SK-N-SH (cell line): ENCODE measurements around the gene HDAC7. TPM values are rescaled to one million over a fixed set of nuclear protein-coding genes. Genes with fewer than 3 reads are reported as not detected.

Experiments
- CTCF ChIA-PET: fragments of 300-600, 350-600 bp; formaldehyde crosslinking; extraction: SDS; loops from one replicate; lab custom pipeline; 2021; lab: Yijun Ruan, JAX
- POLR2A ChIA-PET: fragments of 350-600 bp; sonication (Branson Sonifier 250); formaldehyde crosslinking; extraction: SDS; loops from one replicate; lab custom pipeline; 2020; ENCODE audit warnings: antibody characterized with exemption, inconsistent platforms; lab: Yijun Ruan, JAX
- DNase-seq: peaks from one replicate; pipeline ENCODE4 v3.0.0; 2012
- H2AFZ ChIP-seq: fragments of 200-600 bp; sonication (generic); 2 replicates; pipeline ENCODE4 v1.8.1; 2016; ENCODE audit warnings: antibody characterized with exemption, mild to moderate bottlenecking, low read depth
- H3F3A ChIP-seq: fragments of 200-600 bp; sonication (generic); replicated peaks from 2 replicates; pipeline ENCODE3; 2016; ENCODE audit warnings: antibody characterized with exemption, mild to moderate bottlenecking; ENCODE audit not compliant: insufficient read depth
- H3K27ac ChIP-seq, 2 experiments: fragments of 200-500 bp in 1 of 2; fragments of 200-600 bp in 1 of 2; sonication (Bioruptor generic) in 1 of 2; sonication (generic), shearing (Covaris generic) in 1 of 2; 2 replicates each; pipeline versions ENCODE4 v1.5.1 to v1.6.1; 2014 to 2016; ENCODE audit warnings: low read depth in 2 of 2, inconsistent platforms in 1 of 2, low read length in 1 of 2, mild to moderate bottlenecking in 1 of 2, mixed read lengths in 1 of 2
- H3K27me3 ChIP-seq: fragments of 200-600 bp; sonication (generic), shearing (Covaris generic); 2 replicates; pipeline ENCODE4 v1.6.1; 2016; ENCODE audit warnings: mixed run types; ENCODE audit not compliant: insufficient read depth
- H3K36me3 ChIP-seq, 2 experiments: fragments of 200-500 bp in 1 of 2; fragments of 200-600 bp in 1 of 2; sonication (Bioruptor generic) in 1 of 2; sonication (generic) in 1 of 2; replicated peaks in 1 of 2; 2 replicates each; pipeline versions ENCODE3 to v1.5.1; 2014 to 2016; ENCODE audit warnings: low read length in 1 of 2, mild to moderate bottlenecking in 1 of 2; ENCODE audit not compliant: insufficient read depth in 2 of 2, control insufficient read depth in 1 of 2
- H3K4me1 ChIP-seq, 2 experiments: fragments of 200-500 bp in 1 of 2; fragments of 200-600 bp in 1 of 2; sonication (Bioruptor generic) in 1 of 2; sonication (generic), shearing (Covaris generic) in 1 of 2; 2 replicates each; pipeline versions ENCODE4 v1.5.1 to v1.6.1; 2014 to 2016; ENCODE audit warnings: low read depth in 1 of 2, low read length in 1 of 2, mixed run types in 1 of 2; ENCODE audit not compliant: insufficient read depth in 2 of 2, control insufficient read depth in 1 of 2
- H3K4me2 ChIP-seq: fragments of 200-600 bp; sonication (generic), shearing (Covaris generic); 2 replicates; pipeline ENCODE4 v1.6.1; 2017; ENCODE audit warnings: mixed run types
- H3K4me3 ChIP-seq, 2 experiments: fragments of 200-500 bp in 1 of 2; fragments of 200-600 bp in 1 of 2; sonication (Bioruptor generic) in 1 of 2; sonication (generic), shearing (Covaris generic) in 1 of 2; 2 replicates each; pipeline versions ENCODE4 v1.5.1 to v1.8.1; 2014 to 2016; ENCODE audit warnings: low read depth in 2 of 2, inconsistent platforms in 1 of 2, low read length in 1 of 2, mild to moderate bottlenecking in 1 of 2, mixed read lengths in 1 of 2, moderate library complexity in 1 of 2
- H3K79me2 ChIP-seq: fragments of 200-600 bp; sonication (generic); 2 replicates; pipeline ENCODE4 v1.8.1; 2017; ENCODE audit warnings: mild to moderate bottlenecking; ENCODE audit not compliant: insufficient read depth
- H3K9ac ChIP-seq: fragments of 200-600 bp; sonication (generic); 2 replicates; pipeline ENCODE4 v1.6.1; 2017; ENCODE audit warnings: mixed run types
- H3K9me2 ChIP-seq: fragments of 200-600 bp; sonication (generic); 2 replicates; pipeline ENCODE4 v1.6.1; 2017; ENCODE audit warnings: mixed run types
- H3K9me3 ChIP-seq: fragments of 200-600 bp; sonication (generic); 2 replicates; pipeline ENCODE4 v1.6.1; 2017; ENCODE audit warnings: mixed run types, mild to moderate bottlenecking, moderate library complexity
- H4K20me1 ChIP-seq: fragments of 200-600 bp; sonication (generic); 2 replicates; pipeline ENCODE4 v1.6.1; 2017; ENCODE audit warnings: mild to moderate bottlenecking, mixed run types; ENCODE audit not compliant: insufficient read depth
- CTCF ChIP-seq: fragments of 200-600 bp; sonication (generic); IDR thresholded peaks from 2 replicates; pipeline ENCODE4 v1.6.1; 2017; ENCODE audit warnings: antibody characterized with exemption, mild to moderate bottlenecking, moderate library complexity
- ELF1 ChIP-seq: IDR thresholded peaks from 2 replicates; pipeline ENCODE4 v1.4.0; 2012
- EZH2phosphoT487 ChIP-seq: fragments of 200-600 bp; sonication (generic); IDR thresholded peaks from 2 replicates; pipeline ENCODE4 v1.6.1; 2017; ENCODE audit warnings: low read depth, mixed run types, mild to moderate bottlenecking, antibody characterized with exemption, moderate library complexity, borderline replicate concordance
- FOXM1 ChIP-seq: IDR thresholded peaks from 2 replicates; pipeline ENCODE4 v1.4.0; 2012; ENCODE audit warnings: low read depth, mild to moderate bottlenecking
- GATA2 ChIP-seq: sonication (generic); formaldehyde crosslinking; IDR thresholded peaks from 2 replicates; pipeline ENCODE4 v1.5.0; 2020; ENCODE audit warnings: mild to moderate bottlenecking, missing genetic modification reagents
- IRF3 ChIP-seq: fragments of 150-350 bp; IDR thresholded peaks from 2 replicates; pipeline ENCODE4 v1.6.1; 2016; ENCODE audit warnings: mild to moderate bottlenecking, low read depth, low read length
- JUND ChIP-seq: IDR thresholded peaks from 2 replicates; pipeline ENCODE4 v1.4.0; 2012
- MEF2A ChIP-seq: IDR thresholded peaks from 2 replicates; pipeline ENCODE4 v1.4.0; 2012; ENCODE audit warnings: low read depth, borderline replicate concordance
- MXI1 ChIP-seq: IDR thresholded peaks from 2 replicates; pipeline ENCODE4 v1.6.1; 2012; ENCODE audit warnings: mild to moderate bottlenecking, low read depth, low read length, improper control_type of control experiment
- NFIC ChIP-seq: IDR thresholded peaks from 2 replicates; pipeline ENCODE4 v1.4.0; 2012; ENCODE audit warnings: borderline replicate concordance
- PBX3 ChIP-seq: IDR thresholded peaks from 2 replicates; pipeline ENCODE4; 2012
- RAD21 ChIP-seq: IDR thresholded peaks from 2 replicates; pipeline ENCODE4 v1.6.1; 2012; ENCODE audit warnings: mild to moderate bottlenecking, low read length
- RCOR1 ChIP-seq: fragments of 150-350 bp; IDR thresholded peaks from 2 replicates; pipeline ENCODE4 v1.6.1; 2017; ENCODE audit warnings: antibody characterized with exemption, low read length
- REST ChIP-seq: IDR thresholded peaks from 2 replicates; pipeline ENCODE4 v1.6.1; 2012; ENCODE audit warnings: mild to moderate bottlenecking, low read depth, low read length, moderate library complexity
- RFX5 ChIP-seq: IDR thresholded peaks from 2 replicates; pipeline ENCODE4 v1.6.1; 2012; ENCODE audit warnings: mild to moderate bottlenecking, improper control_type of control experiment, low read length
- SIN3A ChIP-seq: IDR thresholded peaks from 2 replicates; pipeline ENCODE4 v1.6.1; 2012; ENCODE audit warnings: low read depth, mild to moderate bottlenecking, low read length, moderate library complexity, borderline replicate concordance
- TAF1 ChIP-seq: IDR thresholded peaks from 2 replicates; pipeline ENCODE4 v1.6.1; 2012; ENCODE audit warnings: low read depth, mild to moderate bottlenecking, low read length, moderate library complexity, borderline replicate concordance
- ZBTB33 ChIP-seq: IDR thresholded peaks from 2 replicates; pipeline ENCODE4 v1.4.0; 2012; ENCODE audit warnings: low read depth, borderline replicate concordance
- WGBS: methylation state at CpG from one replicate; pipeline ENCODE4 v1.1.6; 2017; ENCODE audit warnings: low lambda C conversion rate; 5-methylcytosine and 5-hydroxymethylcytosine counted together
- polyA plus RNA-seq, 3 experiments: library from polyadenylated mRNA; depleted of rRNA; stranded (reverse); fragments of >200 nt; gene quantifications; 2 replicates each; pipeline ENCODE4 v1.2.3, GENCODE V29; 2012
- TF ChIP-seq, protein P1 (sequence below): fragments of 150-350 bp; IDR thresholded peaks from 2 replicates; pipeline ENCODE4 v1.6.1; 2017; ENCODE audit warnings: antibody characterized with exemption, low read length, low read depth, borderline replicate concordance

Gene HDAC7
- polyA plus RNA-seq, 1 of the 3 experiments (the other 2 are of a cell fraction), result 51.0 TPM

GRCh38 chr12:47750229-47750798 lies 69.4 kb downstream of the HDAC7 start:
- Histone ChIP-seq H3K4me2 (no peak overlapping the region), H3K9me3 (no peaks in the 10 kb centered on the region)
- POLR2A ChIA-PET, result no interaction called here
- TF ChIP-seq MXI1 (no peak), JUND (no peak), PBX3 (no peak), REST (no peak), GATA2 (no peak), IRF3 (no peak), CTCF (no peak), RFX5 (no peak), NFIC (no peak), ZBTB33 (no peak), TAF1 (no peak), SIN3A (no peak), MEF2A (no peak), RCOR1 (no peak), FOXM1 (no peak), RAD21 (no peak), EZH2phosphoT487 (no peak), ELF1 (no peak)
- TF ChIP-seq, protein P1, sequence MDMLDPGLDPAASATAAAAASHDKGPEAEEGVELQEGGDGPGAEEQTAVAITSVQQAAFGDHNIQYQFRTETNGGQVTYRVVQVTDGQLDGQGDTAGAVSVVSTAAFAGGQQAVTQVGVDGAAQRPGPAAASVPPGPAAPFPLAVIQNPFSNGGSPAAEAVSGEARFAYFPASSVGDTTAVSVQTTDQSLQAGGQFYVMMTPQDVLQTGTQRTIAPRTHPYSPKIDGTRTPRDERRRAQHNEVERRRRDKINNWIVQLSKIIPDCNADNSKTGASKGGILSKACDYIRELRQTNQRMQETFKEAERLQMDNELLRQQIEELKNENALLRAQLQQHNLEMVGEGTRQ, result no peak
- TF ChIP-seq, all 33 proteins: peak for 0
- peaks cover 12 to 40% of the 10 kb centered on the region in 2 experiments; a peak in 3 of 4 replicates for H3K4me1 ChIP-seq
- no peak overlapping the region for H3K27ac ChIP-seq
- no peaks in the 10 kb centered on the region for H3K79me2 ChIP-seq
- WGBS, result 94% methylated on average over 5 of the region's 10 CpGs
- H3K36me3 ChIP-seq, result no peaks in the 10 kb centered on the region
- DNase-seq, result peak; percentile 28
- H3F3A ChIP-seq, result no peaks in the 10 kb centered on the region
- CTCF ChIA-PET, result interaction anchor here (2.3 to 18.0 kb wide), 3 partner anchors 10 to 87 kb away, joined by 6 to 435 read pairs (median 313); partner anchors contain the start of gene SLC48A1
- no peaks in the 10 kb centered on the region for H3K27me3 ChIP-seq
- H4K20me1 ChIP-seq, result no peaks in the 10 kb centered on the region
- H3K4me3 ChIP-seq, result no peak overlapping the region
- H2AFZ ChIP-seq, result no peak overlapping the region
- no peaks in the 10 kb centered on the region for H3K9me2 ChIP-seq
- no peak overlapping the region for H3K9ac ChIP-seq
